ENCODE data around the gene BICD2.

DNA sequence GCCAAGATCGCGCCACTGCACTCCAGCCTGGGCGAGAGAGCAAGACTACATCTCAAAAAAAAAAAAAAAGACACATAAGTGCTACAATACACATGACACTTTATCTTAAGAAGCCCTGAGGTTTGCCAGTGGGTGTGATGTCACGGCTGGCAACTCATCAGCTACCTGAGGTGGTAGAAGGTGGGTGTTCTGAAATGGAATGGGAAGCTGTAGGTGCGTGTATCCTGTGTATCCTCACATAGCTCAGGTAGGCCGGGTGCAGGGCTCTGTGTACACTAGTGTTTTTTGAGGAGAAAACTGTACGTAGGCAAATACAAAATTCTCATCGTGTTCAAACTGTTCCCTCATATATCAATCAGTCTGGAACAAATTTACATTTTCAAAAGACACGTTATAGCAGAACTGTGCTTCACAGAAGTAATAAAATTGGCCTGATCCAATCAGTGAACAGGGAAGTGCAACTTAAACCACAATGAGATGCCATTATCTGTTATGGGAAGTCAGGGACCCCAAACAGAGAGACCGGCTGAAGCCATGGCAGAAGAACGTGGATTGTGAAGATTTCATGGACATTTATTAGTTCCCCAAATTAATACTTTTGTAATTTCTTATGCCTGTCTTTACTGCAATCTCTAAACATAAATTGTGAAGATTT, 10.4 kb downstream of the BICD2 start:
- TF ChIP-seq, protein P1, sequence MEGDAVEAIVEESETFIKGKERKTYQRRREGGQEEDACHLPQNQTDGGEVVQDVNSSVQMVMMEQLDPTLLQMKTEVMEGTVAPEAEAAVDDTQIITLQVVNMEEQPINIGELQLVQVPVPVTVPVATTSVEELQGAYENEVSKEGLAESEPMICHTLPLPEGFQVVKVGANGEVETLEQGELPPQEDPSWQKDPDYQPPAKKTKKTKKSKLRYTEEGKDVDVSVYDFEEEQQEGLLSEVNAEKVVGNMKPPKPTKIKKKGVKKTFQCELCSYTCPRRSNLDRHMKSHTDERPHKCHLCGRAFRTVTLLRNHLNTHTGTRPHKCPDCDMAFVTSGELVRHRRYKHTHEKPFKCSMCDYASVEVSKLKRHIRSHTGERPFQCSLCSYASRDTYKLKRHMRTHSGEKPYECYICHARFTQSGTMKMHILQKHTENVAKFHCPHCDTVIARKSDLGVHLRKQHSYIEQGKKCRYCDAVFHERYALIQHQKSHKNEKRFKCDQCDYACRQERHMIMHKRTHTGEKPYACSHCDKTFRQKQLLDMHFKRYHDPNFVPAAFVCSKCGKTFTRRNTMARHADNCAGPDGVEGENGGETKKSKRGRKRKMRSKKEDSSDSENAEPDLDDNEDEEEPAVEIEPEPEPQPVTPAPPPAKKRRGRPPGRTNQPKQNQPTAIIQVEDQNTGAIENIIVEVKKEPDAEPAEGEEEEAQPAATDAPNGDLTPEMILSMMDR (IDR thresholded peaks at IDR 0.05; ENCODE audit: insufficient read depth, low read depth, low read length): no peak
- TF ChIP-seq EZH2 (IDR thresholded peaks at IDR 0.05; ENCODE audit: insufficient read depth, low read length): no peak
